SH-SY5Y (cell line): ENCODE measurements around the gene KLHL1.

Source experiments
- GATA2 ChIP-seq: IDR thresholded peaks from 2 replicates; pipeline ENCODE4 v1.6.1; 2011; ENCODE audit warnings: mild to moderate bottlenecking, low read depth, low read length
- GATA3 ChIP-seq: IDR thresholded peaks from 2 replicates; pipeline ENCODE4 v1.6.1; 2011; ENCODE audit warnings: low read depth, mild to moderate bottlenecking, low read length, moderate library complexity

- TF ChIP-seq GATA2 (no peak), GATA3 (no peak)
Measured at GRCh38 chr13:70023516-70023915, 84.7 kb downstream of the KLHL1 start.
